Stomach (tissue), 4 donors: ENCODE data around the gene SBF2.

Experiments used
- EP300 ChIP-seq: sonication (generic); formaldehyde crosslinking; IDR thresholded peaks from one replicate; pipeline ENCODE4 v1.6.1; 2017; ENCODE audit warnings: antibody characterized with exemption
- POLR2A ChIP-seq, 4 donors: fragments of 450-650 bp; IDR thresholded peaks; one replicate each; pipeline ENCODE4 v1.6.1; 2016; ENCODE audit warnings: antibody characterized with exemption in 4 of 4, control low read depth in 2 of 4, mild to moderate bottlenecking in 1 of 4, moderate library complexity in 1 of 4
- POLR2AphosphoS5 ChIP-seq, 3 donors: sonication (generic); formaldehyde crosslinking; IDR thresholded peaks; one replicate each; pipeline ENCODE4 v1.6.1; 2016; ENCODE audit warnings: antibody characterized with exemption in 3 of 3
- TF ChIP-seq, protein P1 (sequence below), 7 experiments: fragments of 450-650 bp in 4 of 7; fragments of 200-600 bp in 3 of 7; sonication (generic) in 3 of 7; IDR thresholded peaks; one replicate each; pipeline ENCODE4 v1.5.1; 2016 to 2019; ENCODE audit warnings: antibody characterized with exemption in 7 of 7, control low read depth in 2 of 7, mild to moderate bottlenecking in 1 of 7

DNA sequence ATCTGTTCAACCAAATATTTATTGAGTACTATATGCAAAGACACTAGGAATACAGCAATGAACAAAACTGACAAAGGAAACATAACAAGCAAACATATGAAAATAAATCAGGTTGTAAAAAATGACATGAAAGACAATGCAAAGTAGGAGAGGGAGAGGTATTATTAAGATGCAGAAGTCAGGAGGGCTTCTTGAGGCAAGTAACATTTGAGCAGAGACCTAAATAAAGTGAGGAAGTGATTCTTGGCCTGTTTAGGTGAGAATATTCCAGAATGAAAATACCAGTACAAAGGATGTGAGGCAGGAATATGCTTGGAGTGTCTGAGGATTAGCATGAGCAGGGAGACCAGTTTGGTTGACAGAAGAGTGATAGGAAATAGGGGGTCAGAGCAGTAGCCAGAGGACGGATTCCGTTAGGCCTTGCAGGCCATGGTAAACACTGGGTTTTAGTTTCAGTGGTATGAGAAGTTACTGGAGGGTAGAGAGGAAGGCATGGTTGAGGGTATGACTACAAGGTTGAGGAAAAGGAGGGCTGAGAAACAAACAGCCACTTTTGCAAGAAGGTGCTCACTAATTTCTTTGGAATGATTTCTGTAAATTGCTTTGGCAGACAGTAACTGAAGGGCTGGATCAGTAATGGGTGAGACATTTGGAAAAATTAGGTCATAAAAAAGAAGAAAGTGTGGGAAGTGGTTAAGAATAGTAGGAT, 438.3 kb downstream of the SBF2 start:
- TF ChIP-seq, protein P1, sequence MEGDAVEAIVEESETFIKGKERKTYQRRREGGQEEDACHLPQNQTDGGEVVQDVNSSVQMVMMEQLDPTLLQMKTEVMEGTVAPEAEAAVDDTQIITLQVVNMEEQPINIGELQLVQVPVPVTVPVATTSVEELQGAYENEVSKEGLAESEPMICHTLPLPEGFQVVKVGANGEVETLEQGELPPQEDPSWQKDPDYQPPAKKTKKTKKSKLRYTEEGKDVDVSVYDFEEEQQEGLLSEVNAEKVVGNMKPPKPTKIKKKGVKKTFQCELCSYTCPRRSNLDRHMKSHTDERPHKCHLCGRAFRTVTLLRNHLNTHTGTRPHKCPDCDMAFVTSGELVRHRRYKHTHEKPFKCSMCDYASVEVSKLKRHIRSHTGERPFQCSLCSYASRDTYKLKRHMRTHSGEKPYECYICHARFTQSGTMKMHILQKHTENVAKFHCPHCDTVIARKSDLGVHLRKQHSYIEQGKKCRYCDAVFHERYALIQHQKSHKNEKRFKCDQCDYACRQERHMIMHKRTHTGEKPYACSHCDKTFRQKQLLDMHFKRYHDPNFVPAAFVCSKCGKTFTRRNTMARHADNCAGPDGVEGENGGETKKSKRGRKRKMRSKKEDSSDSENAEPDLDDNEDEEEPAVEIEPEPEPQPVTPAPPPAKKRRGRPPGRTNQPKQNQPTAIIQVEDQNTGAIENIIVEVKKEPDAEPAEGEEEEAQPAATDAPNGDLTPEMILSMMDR (IDR thresholded peaks at IDR 0.05), result no peak
- TF ChIP-seq POLR2AphosphoS5 (IDR thresholded peaks at IDR 0.05) (no peak), EP300 (no peak), POLR2A (IDR thresholded peaks at IDR 0.05) (no peak)
